Kidney (tissue), 14 donors: ENCODE results near the gene FRRS1L. TPM values are rescaled to one million over a fixed set of nuclear protein-coding genes. Genes with fewer than 3 reads are reported as not detected.

Experiments used
- DNase-seq, 5 donors: peaks; one replicate each; pipeline ENCODE4 v3.0.0-alpha.2; 2013 to 2020
- FAIRE-seq: peaks from 2 replicates; lab custom pipeline; 2012; peaks lifted over from hg19 to GRCh38; lab: Jason Lieb, UNC
- H3K27ac ChIP-seq, 2 donors: one replicate each; pipeline ENCODE4 v1.7.0; 2013; ENCODE audit warnings: low read depth in 2 of 2, low read length in 2 of 2, inconsistent platforms in 1 of 2
- H3K27me3 ChIP-seq: one replicate; pipeline ENCODE4 v1.7.1; 2013; ENCODE audit warnings: low read length, inconsistent platforms; ENCODE audit not compliant: control insufficient read depth, insufficient read depth
- H3K36me3 ChIP-seq, 3 donors: one replicate each; pipeline versions ENCODE4 v1.7.0 to v1.7.1; 2013; ENCODE audit warnings: low read length in 3 of 3, control low read depth in 1 of 3, inconsistent platforms in 1 of 3; ENCODE audit not compliant: insufficient read depth in 3 of 3, control insufficient read depth in 2 of 3
- H3K4me1 ChIP-seq, 3 donors: one replicate each; pipeline versions ENCODE4 v1.7.0 to v1.7.1; 2013; ENCODE audit warnings: low read length in 3 of 3, inconsistent platforms in 1 of 3, low read depth in 1 of 3; ENCODE audit not compliant: control insufficient read depth in 2 of 3, insufficient read depth in 2 of 3
- H3K4me3 ChIP-seq, 3 donors: one replicate each; pipeline versions ENCODE4 v1.7.0 to v1.8.1; 2013; ENCODE audit warnings: low read length in 3 of 3, control low read depth in 1 of 3, inconsistent platforms in 1 of 3
- H3K9ac ChIP-seq, 3 donors: one replicate each; pipeline versions ENCODE4 v1.7.0 to v1.7.1; 2013; ENCODE audit warnings: low read length in 3 of 3, control low read depth in 1 of 3, inconsistent platforms in 1 of 3
- H3K9me3 ChIP-seq, 3 donors: one replicate each; pipeline versions ENCODE4 v1.7.0 to v1.7.1; 2013; ENCODE audit warnings: low read length in 3 of 3, control low read depth in 1 of 3, inconsistent platforms in 1 of 3; ENCODE audit not compliant: control insufficient read depth in 2 of 3, insufficient read depth in 1 of 3
- intact Hi-C: fragments of 100-400 bp; cut with DNase I; formaldehyde crosslinking; loops from one replicate; pipeline ENCODE4 v1.11.1; 2022
- polyA plus RNA-seq: library from polyadenylated mRNA; stranded (reverse); fragments of 350-450 nt; fragmentation: Illumina TruSeq; extraction: RNeasy Lipid Tissue Mini Kit (QIAGEN cat#74804); gene quantifications from one replicate; pipeline ENCODE4 v1.2.3, GENCODE V29; 2014; ENCODE audit warnings: low read depth, low replicate concordance; ENCODE audit not compliant: insufficient read depth
- total RNA-seq: library from RNA; stranded (reverse); fragmentation: NEBNext Ultra II Directional; extraction: Animal tissue kit (Norgen Biotek cat#: 25700); gene quantifications from one replicate; pipeline ENCODE4 v1.2.1, GENCODE V29; 2021
- TF ChIP-seq, protein P1 (sequence below): IDR thresholded peaks from 3 replicates; pipeline ENCODE4 v1.5.1; 2012; ENCODE audit warnings: mild to moderate bottlenecking, moderate library complexity, borderline replicate concordance; ENCODE audit not compliant: insufficient read depth; ENCODE audit errors: extremely low read depth
- donor health status: control.
- donor health status: control.
- donor health status: control.
- donor health status: control.
- donor health status: control.
- donor health status: DM: yes; HTN: yes; CAD: no.
- donor health status: Normal renal cell carcinoma (clear cell type).

Gene FRRS1L
- total and polyA plus RNA-seq, 2 donors from 2014 or later, result 0.06 TPM; not detected in 1

DNA sequence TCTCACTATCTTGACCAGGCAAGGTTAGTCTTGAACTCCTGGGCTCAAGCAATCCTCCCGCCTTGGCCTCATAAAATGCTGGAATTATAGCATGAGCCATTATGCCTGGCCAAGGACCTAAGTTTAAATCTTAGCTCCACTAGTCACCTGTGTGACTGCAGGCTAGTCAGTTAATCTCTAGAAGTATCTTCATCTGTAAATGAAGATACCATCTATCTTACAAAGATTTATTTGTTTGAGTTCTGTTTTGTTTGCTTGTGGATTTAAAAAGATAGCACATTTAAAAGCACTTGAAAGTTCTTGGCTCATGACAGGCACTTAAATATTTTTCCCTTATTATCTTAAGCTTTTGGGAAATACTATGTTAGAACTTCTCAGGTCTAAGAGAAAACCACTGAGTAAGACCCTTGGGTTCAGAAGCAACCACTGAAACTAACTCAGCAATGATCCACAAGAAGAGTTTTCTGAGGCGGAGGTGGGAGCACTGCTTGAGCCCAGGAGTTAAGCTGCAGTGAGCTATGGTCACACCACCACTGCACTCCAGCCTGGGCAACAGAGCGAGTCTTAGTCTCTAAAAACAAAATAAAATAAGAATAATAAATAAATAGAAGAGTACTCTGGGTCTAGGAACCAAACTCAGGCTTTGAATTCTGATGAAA is 66.4 kb downstream of the FRRS1L start:
- intact Hi-C loops, result no loop called here
- Histone ChIP-seq H3K4me1 (peaks cover 2 to 26% (median 17%) of the 10 kb centered on the region in 3 donors), H3K9me3 (no peaks in the 10 kb centered on the region), H3K4me3 (no peak overlapping the region), H3K27me3 (no peaks in the 10 kb centered on the region), H3K9ac (no peak overlapping the region), H3K36me3 (peaks cover 3 to 18% (median 4%) of the 10 kb centered on the region in 3 donors), H3K27ac (no peak overlapping the region)
- DNase-seq (no peak), FAIRE-seq (no peak)
- TF ChIP-seq, protein P1, sequence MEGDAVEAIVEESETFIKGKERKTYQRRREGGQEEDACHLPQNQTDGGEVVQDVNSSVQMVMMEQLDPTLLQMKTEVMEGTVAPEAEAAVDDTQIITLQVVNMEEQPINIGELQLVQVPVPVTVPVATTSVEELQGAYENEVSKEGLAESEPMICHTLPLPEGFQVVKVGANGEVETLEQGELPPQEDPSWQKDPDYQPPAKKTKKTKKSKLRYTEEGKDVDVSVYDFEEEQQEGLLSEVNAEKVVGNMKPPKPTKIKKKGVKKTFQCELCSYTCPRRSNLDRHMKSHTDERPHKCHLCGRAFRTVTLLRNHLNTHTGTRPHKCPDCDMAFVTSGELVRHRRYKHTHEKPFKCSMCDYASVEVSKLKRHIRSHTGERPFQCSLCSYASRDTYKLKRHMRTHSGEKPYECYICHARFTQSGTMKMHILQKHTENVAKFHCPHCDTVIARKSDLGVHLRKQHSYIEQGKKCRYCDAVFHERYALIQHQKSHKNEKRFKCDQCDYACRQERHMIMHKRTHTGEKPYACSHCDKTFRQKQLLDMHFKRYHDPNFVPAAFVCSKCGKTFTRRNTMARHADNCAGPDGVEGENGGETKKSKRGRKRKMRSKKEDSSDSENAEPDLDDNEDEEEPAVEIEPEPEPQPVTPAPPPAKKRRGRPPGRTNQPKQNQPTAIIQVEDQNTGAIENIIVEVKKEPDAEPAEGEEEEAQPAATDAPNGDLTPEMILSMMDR, result no peak

DNA sequence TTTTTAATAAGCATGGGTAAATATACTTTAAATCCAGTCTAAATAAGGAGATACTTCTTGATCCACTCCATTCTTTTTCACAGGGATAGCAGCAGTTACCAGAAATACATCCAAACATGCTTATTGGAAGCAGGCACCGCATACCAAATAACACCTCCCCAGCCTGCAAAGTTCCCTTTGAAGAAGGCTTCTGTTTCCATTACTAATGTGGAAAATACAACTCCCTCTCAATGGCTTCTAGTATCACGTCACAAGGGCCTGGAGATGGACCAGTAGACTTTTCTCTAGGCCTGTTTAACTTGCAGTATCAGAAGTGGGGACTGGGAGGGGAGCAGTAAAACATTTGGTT is 68.1 kb downstream of the FRRS1L start:
- Histone ChIP-seq H3K9me3 (no peaks in the 10 kb centered on the region), H3K36me3 (peaks cover 0 to 11% (median 0%) of the 10 kb centered on the region in 3 donors), H3K9ac (peak overlapping the region in 1 of 3 donors; percentile 34), H3K27ac (peak overlapping the region; percentile 50 to 60), H3K4me1 (peaks cover 2 to 26% (median 21%) of the 10 kb centered on the region in 3 donors), H3K4me3 (no peak overlapping the region), H3K27me3 (no peaks in the 10 kb centered on the region)
- peak in 2 of 5 donors; percentile 46 to 47 for DNase-seq
- TF ChIP-seq, protein P1, result no peak
- no peak for FAIRE-seq
- intact Hi-C loops, result no loop called here

GRCh38 chr9:109098171-109098959 is 68.7 kb downstream of the FRRS1L start:
- Histone ChIP-seq H3K4me3 (no peak overlapping the region), H3K27me3 (no peaks in the 10 kb centered on the region), H3K36me3 (peaks cover 0 to 8% (median 2%) of the 10 kb centered on the region in 3 donors), H3K27ac (peak overlapping the region; percentile 60 to 66), H3K9me3 (no peaks in the 10 kb centered on the region), H3K9ac (no peak overlapping the region), H3K4me1 (peaks cover 2 to 26% (median 21%) of the 10 kb centered on the region in 3 donors)
- TF ChIP-seq, protein P1, result peak; percentile 16
- peak in 3 of 5 donors; percentile 31 to 65 (median 63) for DNase-seq
- intact Hi-C loops, result no loop called here
- FAIRE-seq, result no peak
